Testis (tissue), 3 donors: ENCODE measurements around the gene UBE3B. TPM values are rescaled to one million over a fixed set of nuclear protein-coding genes. Genes with fewer than 3 reads are reported as not detected.

Experiments used
- DNase-seq: peaks from one replicate; pipeline ENCODE4 v3.0.0-alpha.2; 2019
- H3K27ac ChIP-seq, 2 donors: fragments of 200-600 bp; sonication (generic); one replicate each; pipeline ENCODE4 v1.5.1; 2019
- H3K27me3 ChIP-seq: fragments of 200-600 bp; sonication (generic); one replicate; pipeline ENCODE4 v1.5.1; 2019
- H3K36me3 ChIP-seq: fragments of 200-600 bp; sonication (generic); one replicate; pipeline ENCODE4 v1.5.1; 2017; ENCODE audit warnings: low read depth; ENCODE audit errors: missing control alignments
- H3K4me1 ChIP-seq: fragments of 200-600 bp; sonication (generic); one replicate; pipeline ENCODE4 v1.5.1; 2019
- H3K4me3 ChIP-seq, 2 donors: fragments of 200-600 bp; sonication (generic); one replicate each; pipeline ENCODE4 v1.5.1; 2017 to 2019
- H3K9me3 ChIP-seq: fragments of 200-600 bp; sonication (generic); one replicate; pipeline ENCODE4 v1.5.1; 2017
- POLR2A ChIP-seq: fragments of 450-650 bp; IDR thresholded peaks from one replicate; pipeline ENCODE4 v1.6.1; 2017; ENCODE audit warnings: antibody characterized with exemption, mild to moderate bottlenecking, moderate library complexity
- WGBS, 2 donors: methylation state at CpG; one replicate each; pipeline ENCODE4 v1.1.5; 2018; 5-methylcytosine and 5-hydroxymethylcytosine counted together
- intact Hi-C: fragments of 100-400 bp; cut with DNase I; formaldehyde crosslinking; loops from one replicate; pipeline ENCODE4 v1.15.1; 2023; ENCODE audit warnings: low total_unique reads
- polyA plus RNA-seq: library from polyadenylated mRNA; stranded (reverse); fragments of 350-450 nt; fragmentation: Illumina TruSeq; extraction: RNeasy Lipid Tissue Mini Kit (QIAGEN cat#74804); gene quantifications from one replicate; pipeline ENCODE4 v1.2.3, GENCODE V29; 2014; ENCODE audit warnings: low read depth, low replicate concordance; ENCODE audit not compliant: insufficient read depth
- total RNA-seq, 2 donors: library from RNA; depleted of rRNA; stranded (reverse); fragments of >200 nt; gene quantifications; one replicate each; pipeline ENCODE4 v1.2.3, GENCODE V29; 2016
- TF ChIP-seq, protein P1 (sequence below), 3 experiments: fragments of 450-650 bp in 2 of 3; fragments of 200-600 bp in 1 of 3; sonication (generic) in 1 of 3; IDR thresholded peaks; one replicate each; pipeline ENCODE4 v1.5.1; 2016 to 2019; ENCODE audit warnings: antibody characterized with exemption in 3 of 3, mild to moderate bottlenecking in 2 of 3, moderate library complexity in 1 of 3

UBE3B gene
- total and polyA plus RNA-seq, 3 donors from 2014 or later: 38.1 to 66.8 (median 65.6) TPM

DNA sequence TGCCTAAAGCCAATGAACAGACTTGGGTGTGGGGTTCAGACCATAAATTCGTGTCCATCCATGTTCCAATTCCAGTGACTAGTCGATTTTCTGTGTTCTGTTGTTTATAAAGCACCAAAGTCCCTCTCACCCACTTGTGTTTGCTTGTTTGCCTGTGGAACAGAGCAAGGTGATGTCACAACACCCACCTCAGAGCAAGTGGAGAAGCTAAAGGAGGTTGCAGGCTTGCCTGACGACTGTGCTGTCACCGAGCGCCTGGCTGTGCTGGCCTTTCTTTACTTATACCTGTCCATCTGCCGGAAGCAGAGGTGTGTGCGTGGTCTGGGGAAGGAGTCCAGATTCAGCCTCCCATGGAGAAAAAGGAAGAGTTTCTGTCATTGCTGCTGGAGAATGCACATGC is 102.2 kb downstream of the UBE3B start:
- no peaks in the 10 kb centered on the region for H3K27me3 ChIP-seq
- DNase-seq: no peak
- TF ChIP-seq, protein P1, sequence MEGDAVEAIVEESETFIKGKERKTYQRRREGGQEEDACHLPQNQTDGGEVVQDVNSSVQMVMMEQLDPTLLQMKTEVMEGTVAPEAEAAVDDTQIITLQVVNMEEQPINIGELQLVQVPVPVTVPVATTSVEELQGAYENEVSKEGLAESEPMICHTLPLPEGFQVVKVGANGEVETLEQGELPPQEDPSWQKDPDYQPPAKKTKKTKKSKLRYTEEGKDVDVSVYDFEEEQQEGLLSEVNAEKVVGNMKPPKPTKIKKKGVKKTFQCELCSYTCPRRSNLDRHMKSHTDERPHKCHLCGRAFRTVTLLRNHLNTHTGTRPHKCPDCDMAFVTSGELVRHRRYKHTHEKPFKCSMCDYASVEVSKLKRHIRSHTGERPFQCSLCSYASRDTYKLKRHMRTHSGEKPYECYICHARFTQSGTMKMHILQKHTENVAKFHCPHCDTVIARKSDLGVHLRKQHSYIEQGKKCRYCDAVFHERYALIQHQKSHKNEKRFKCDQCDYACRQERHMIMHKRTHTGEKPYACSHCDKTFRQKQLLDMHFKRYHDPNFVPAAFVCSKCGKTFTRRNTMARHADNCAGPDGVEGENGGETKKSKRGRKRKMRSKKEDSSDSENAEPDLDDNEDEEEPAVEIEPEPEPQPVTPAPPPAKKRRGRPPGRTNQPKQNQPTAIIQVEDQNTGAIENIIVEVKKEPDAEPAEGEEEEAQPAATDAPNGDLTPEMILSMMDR (IDR thresholded peaks at IDR 0.05): no peak
- intact Hi-C loops: no loop called here
- no peaks in the 10 kb centered on the region for H3K36me3 ChIP-seq
- no peak overlapping the region for H3K27ac ChIP-seq
- no peak overlapping the region for H3K4me3 ChIP-seq
- 88 to 92% methylated on average over 7 of the region's 7 CpGs for whole genome bisulfite sequencing, 2 donors
- peaks cover 2% of the 10 kb centered on the region for H3K4me1 ChIP-seq
- H3K9me3 ChIP-seq: no peaks in the 10 kb centered on the region

DNA sequence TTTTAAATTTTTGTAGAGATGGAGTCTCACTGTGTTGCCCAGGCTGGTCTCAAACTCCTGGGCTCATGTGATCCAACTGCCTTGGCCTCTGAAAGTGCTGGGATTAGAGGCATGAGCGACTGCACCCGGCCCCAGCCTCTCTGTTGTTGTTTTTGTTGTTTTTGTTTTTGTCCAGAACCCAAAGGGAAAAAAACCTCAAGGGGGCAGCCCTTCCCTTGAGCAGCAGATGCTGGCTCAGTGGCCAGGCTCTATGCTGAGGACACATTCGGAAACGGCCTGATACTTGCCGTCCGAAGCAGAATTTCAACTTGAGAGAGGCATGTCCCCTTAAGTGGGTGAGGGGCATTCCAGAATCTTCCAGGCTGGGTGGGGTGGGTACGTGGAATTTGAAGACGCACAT is 102.8 kb downstream of the UBE3B start:
- intact Hi-C loops: no loop called here
- TF ChIP-seq, protein P1 (IDR thresholded peaks at IDR 0.05): no peak
- no peak for TF ChIP-seq POLR2A
- DNase-seq: no peak
- H3K9me3 ChIP-seq: no peaks in the 10 kb centered on the region
- 82 to 87% methylated on average over 8 of the region's 8 CpGs for WGBS, 2 donors
- H3K4me1 ChIP-seq: no peaks in the 10 kb centered on the region
- H3K27ac ChIP-seq: no peak overlapping the region
- H3K27me3 ChIP-seq: no peaks in the 10 kb centered on the region
- no peak overlapping the region for H3K4me3 ChIP-seq
- H3K36me3 ChIP-seq: no peaks in the 10 kb centered on the region

DNA sequence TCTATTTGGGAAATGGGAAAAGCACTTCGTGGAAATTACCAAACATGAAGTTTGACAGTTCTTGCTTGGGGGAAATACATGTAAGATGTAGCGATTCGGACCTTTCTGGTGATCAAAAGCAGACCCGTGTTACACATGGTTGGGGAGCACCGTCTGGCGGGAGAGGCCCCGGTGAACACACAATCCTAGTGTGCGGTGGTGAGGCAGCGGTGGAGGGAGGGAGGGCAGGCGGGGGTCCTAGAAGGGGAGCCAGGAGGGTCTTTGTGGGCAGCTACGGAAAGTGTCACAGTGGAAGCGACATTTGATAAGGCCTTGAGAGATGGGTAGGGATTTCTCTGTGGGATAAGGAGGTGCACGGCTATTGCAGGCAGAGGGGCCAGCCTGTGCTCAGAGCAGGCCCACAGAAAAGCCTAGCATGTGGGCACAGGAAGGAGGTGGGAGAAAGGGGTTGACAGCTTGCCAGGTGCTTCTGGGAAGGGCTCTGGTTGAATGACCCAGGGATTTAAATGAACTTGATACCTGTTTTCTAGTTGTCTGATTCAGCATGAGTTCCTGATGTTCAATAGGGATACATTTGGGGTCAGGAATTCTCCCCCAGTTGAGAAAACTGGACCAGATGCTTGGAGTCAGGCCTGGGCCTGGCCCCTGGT is 103.4 kb downstream of the UBE3B start:
- Histone ChIP-seq H3K27me3 (no peaks in the 10 kb centered on the region), H3K27ac (no peak overlapping the region), H3K36me3 (no peaks in the 10 kb centered on the region), H3K4me1 (no peaks in the 10 kb centered on the region), H3K9me3 (no peaks in the 10 kb centered on the region), H3K4me3 (no peak overlapping the region)
- DNase-seq: no peak
- no peak for TF ChIP-seq POLR2A
- TF ChIP-seq, protein P1 (IDR thresholded peaks at IDR 0.05): no peak
- 87 to 93% methylated on average over 13 of the region's 13 CpGs for WGBS, 2 donors
- intact Hi-C loops: no loop called here

DNA sequence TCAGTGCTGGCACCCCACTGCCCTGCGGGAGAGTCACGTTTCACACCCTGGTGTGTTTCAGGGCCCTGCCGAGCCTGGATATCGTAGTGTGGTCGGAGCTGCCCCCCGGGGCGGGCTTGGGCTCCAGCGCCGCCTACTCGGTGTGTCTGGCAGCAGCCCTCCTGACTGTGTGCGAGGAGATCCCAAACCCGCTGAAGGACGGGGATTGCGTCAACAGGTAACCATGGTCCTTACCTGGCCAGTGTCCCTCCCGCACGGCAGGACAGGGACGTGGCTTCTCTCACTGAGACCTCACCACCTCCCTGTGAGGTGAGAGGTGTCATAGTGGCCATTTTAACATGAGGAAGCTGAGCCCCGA is 103.9 kb downstream of the UBE3B start:
- WGBS, 2 donors: 91 to 93% methylated on average over 12 to 18 of the region's 18 CpGs
- H3K4me1 ChIP-seq: no peaks in the 10 kb centered on the region
- H3K4me3 ChIP-seq: no peak overlapping the region
- no peaks in the 10 kb centered on the region for H3K9me3 ChIP-seq
- no peaks in the 10 kb centered on the region for H3K27me3 ChIP-seq
- no peaks in the 10 kb centered on the region for H3K36me3 ChIP-seq
- DNase-seq: no peak
- TF ChIP-seq POLR2A: no peak
- TF ChIP-seq, protein P1 (IDR thresholded peaks at IDR 0.05): no peak
- intact Hi-C loops: no loop called here
- no peak overlapping the region for H3K27ac ChIP-seq

DNA sequence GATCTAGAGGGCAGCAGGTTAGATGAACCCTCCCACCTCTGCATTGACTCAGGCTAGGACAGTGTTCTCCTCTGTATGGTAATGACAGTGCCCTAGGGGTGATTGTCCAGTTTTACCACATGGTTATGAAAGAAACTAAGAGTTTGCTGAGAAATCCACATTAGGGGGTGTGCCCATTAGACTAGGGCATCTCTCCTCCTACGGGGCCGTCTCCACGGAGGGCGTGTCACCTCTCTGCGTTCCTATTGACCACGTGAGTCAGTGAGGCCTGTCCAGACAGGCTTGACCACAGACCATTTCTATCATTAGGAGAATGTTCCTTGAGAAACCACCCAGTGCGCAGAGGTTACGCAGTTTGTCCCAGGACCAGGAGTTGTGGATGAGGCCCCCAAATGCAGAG is 104.4 kb downstream of the UBE3B start:
- Histone ChIP-seq H3K9me3 (no peaks in the 10 kb centered on the region), H3K4me3 (no peak overlapping the region), H3K36me3 (no peaks in the 10 kb centered on the region), H3K4me1 (no peaks in the 10 kb centered on the region), H3K27me3 (no peaks in the 10 kb centered on the region), H3K27ac (no peak overlapping the region)
- TF ChIP-seq, protein P1 (IDR thresholded peaks at IDR 0.05): no peak
- no peak for TF ChIP-seq POLR2A
- 78 to 90% methylated on average over 8 of the region's 8 CpGs for WGBS, 2 donors
- intact Hi-C loops: no loop called here
- no peak for DNase-seq
